H9 (cell line): ENCODE data around the gene EDEM1. TPM values are rescaled to one million over a fixed set of nuclear protein-coding genes. Genes with fewer than 3 reads are reported as not detected.

Source experiments
- DNase-seq: peaks from one replicate; pipeline ENCODE4 v3.0.0-alpha.2; 2017
- H2AFZ ChIP-seq: one replicate; pipeline ENCODE4 v1.6.1; 2013; ENCODE audit warnings: mild to moderate bottlenecking, low read length, control low read depth, moderate library complexity
- H2AK5ac ChIP-seq: 2 replicates; pipeline ENCODE4 v1.6.1; 2013; ENCODE audit warnings: low read length, control low read depth, mixed read lengths; ENCODE audit not compliant: insufficient read length
- H2BK120ac ChIP-seq: one replicate; pipeline ENCODE4 v1.6.1; 2013; ENCODE audit warnings: low read depth, mild to moderate bottlenecking, low read length, control low read depth, inconsistent platforms; ENCODE audit not compliant: poor library complexity, severe bottlenecking
- H2BK12ac ChIP-seq: 2 replicates; pipeline ENCODE4 v1.6.1; 2013; ENCODE audit warnings: low read length, control low read depth, mixed read lengths, low read depth; ENCODE audit not compliant: insufficient read length
- H2BK15ac ChIP-seq: 2 replicates; pipeline ENCODE4 v1.6.1; 2013; ENCODE audit warnings: low read depth, low read length, control low read depth
- H2BK20ac ChIP-seq: one replicate; pipeline ENCODE4 v1.6.1; 2013; ENCODE audit warnings: low read depth, mild to moderate bottlenecking, low read length, control low read depth, inconsistent platforms; ENCODE audit not compliant: poor library complexity, severe bottlenecking
- H2BK5ac ChIP-seq: 2 replicates; pipeline ENCODE4 v1.6.1; 2013; ENCODE audit warnings: low read length, control low read depth, mixed read lengths; ENCODE audit not compliant: insufficient read length
- H3K14ac ChIP-seq: 2 replicates; pipeline ENCODE4 v1.6.1; 2013; ENCODE audit warnings: low read length, control low read depth; ENCODE audit not compliant: insufficient read depth
- H3K18ac ChIP-seq: 2 replicates; pipeline ENCODE4 v1.6.1; 2013; ENCODE audit warnings: low read depth, mild to moderate bottlenecking, mixed read lengths, low read length, control low read depth; ENCODE audit not compliant: insufficient read length
- H3K23ac ChIP-seq: 2 replicates; pipeline ENCODE4 v1.6.1; 2013; ENCODE audit warnings: low read length, control low read depth, mixed read lengths, low read depth; ENCODE audit not compliant: insufficient read length
- H3K23me2 ChIP-seq: 2 replicates; pipeline ENCODE4 v1.6.1; 2013; ENCODE audit warnings: low read depth, mild to moderate bottlenecking, mixed read lengths, low read length, control low read depth; ENCODE audit not compliant: insufficient read length, poor library complexity, severe bottlenecking
- H3K27ac ChIP-seq: 2 replicates; pipeline ENCODE4 v1.5.1; 2013; ENCODE audit warnings: low read length, control low read depth, mixed read lengths, low read depth; ENCODE audit not compliant: insufficient read length
- H3K27me3 ChIP-seq: 2 replicates; pipeline ENCODE4 v1.6.1; 2013; ENCODE audit warnings: low read length, control low read depth, inconsistent platforms; ENCODE audit not compliant: insufficient read depth
- H3K4ac ChIP-seq: 2 replicates; pipeline ENCODE4 v1.6.1; 2013; ENCODE audit warnings: low read depth, mild to moderate bottlenecking, control low read depth, inconsistent platforms, low read length, moderate library complexity
- H3K4me1 ChIP-seq: 2 replicates; pipeline ENCODE4 v1.6.1; 2013; ENCODE audit warnings: low read length, control low read depth, inconsistent platforms; ENCODE audit not compliant: insufficient read depth
- H3K4me2 ChIP-seq: 2 replicates; pipeline ENCODE4 v1.6.1; 2013; ENCODE audit warnings: low read length, control low read depth, mixed read lengths; ENCODE audit not compliant: insufficient read length, insufficient read depth
- H3K56ac ChIP-seq: 2 replicates; pipeline ENCODE4 v1.6.1; 2013; ENCODE audit warnings: low read depth, mild to moderate bottlenecking, mixed read lengths, low read length, control low read depth; ENCODE audit not compliant: insufficient read length
- H3K79me1 ChIP-seq: 2 replicates; pipeline ENCODE4 v1.6.1; 2013; ENCODE audit warnings: low read depth, mild to moderate bottlenecking, moderate library complexity, low read length, control low read depth, inconsistent platforms; ENCODE audit not compliant: insufficient read depth, poor library complexity, severe bottlenecking
- H3K79me2 ChIP-seq: 2 replicates; pipeline ENCODE4 v1.6.1; 2013; ENCODE audit warnings: low read length, control low read depth, inconsistent platforms; ENCODE audit not compliant: insufficient read depth
- H3K9ac ChIP-seq: 2 replicates; pipeline ENCODE4 v1.6.1; 2013; ENCODE audit warnings: low read length, control low read depth, mixed read lengths; ENCODE audit not compliant: insufficient read length; ENCODE audit errors: extremely low read depth
- H3K9me3 ChIP-seq: one replicate; pipeline ENCODE4 v1.6.1; 2013; ENCODE audit warnings: low read depth, low read length, inconsistent platforms; ENCODE audit not compliant: control insufficient read depth
- H3T11ph ChIP-seq: one replicate; pipeline ENCODE4 v1.6.1; 2013; ENCODE audit warnings: mild to moderate bottlenecking, low read length, control low read depth, inconsistent platforms
- H4K20me1 ChIP-seq: one replicate; pipeline ENCODE4 v1.6.1; 2013; ENCODE audit not compliant: control insufficient read depth, insufficient read length, insufficient read depth
- H4K5ac ChIP-seq: 2 replicates; pipeline ENCODE4 v1.6.1; 2013; ENCODE audit warnings: low read depth, mild to moderate bottlenecking, mixed read lengths, low read length, control low read depth; ENCODE audit not compliant: insufficient read length
- H4K8ac ChIP-seq: replicated peaks from 2 replicates; pipeline ENCODE4 v1.6.1; 2013; ENCODE audit warnings: low read length, control low read depth, mixed read lengths, low read depth; ENCODE audit not compliant: insufficient read length
- H4K91ac ChIP-seq: 2 replicates; pipeline ENCODE4 v1.6.1; 2013; ENCODE audit warnings: low read depth, mild to moderate bottlenecking, moderate library complexity, mixed read lengths, low read length, control low read depth; ENCODE audit not compliant: insufficient read length
- H3K27ac Mint-ChIP-seq, 3 experiments: 2 replicates in 2 of 3; 3 replicates in 1 of 3; pipeline ENCODE4 v1.8.0; 2020 to 2021; ENCODE audit warnings: mixed read lengths in 3 of 3, mild to moderate bottlenecking in 1 of 3, moderate library complexity in 1 of 3
- H3K27me3 Mint-ChIP-seq: 2 replicates; pipeline ENCODE4 v1.8.0; 2021; ENCODE audit warnings: low read depth, mild to moderate bottlenecking, moderate library complexity, mixed read lengths
- H3K36me3 Mint-ChIP-seq, 3 experiments: 2 replicates in 2 of 3; 3 replicates in 1 of 3; pipeline ENCODE4 v1.8.0; 2020 to 2021; ENCODE audit warnings: low read depth in 3 of 3, mixed read lengths in 3 of 3; ENCODE audit not compliant: insufficient read depth in 1 of 3
- H3K4me1 Mint-ChIP-seq, 2 experiments: 2 replicates each; pipeline ENCODE4 v1.8.0; 2020; ENCODE audit warnings: mixed read lengths in 2 of 2
- H3K4me3 Mint-ChIP-seq, 2 experiments: 2 replicates in 1 of 2; 3 replicates in 1 of 2; pipeline ENCODE4 v1.8.0; 2020 to 2021; ENCODE audit warnings: mild to moderate bottlenecking in 2 of 2, mixed read lengths in 2 of 2, moderate library complexity in 1 of 2
- H3K9me3 Mint-ChIP-seq, 2 experiments: 2 replicates in 1 of 2; 3 replicates in 1 of 2; pipeline ENCODE4 v1.8.0; 2020; ENCODE audit warnings: mild to moderate bottlenecking in 2 of 2, mixed read lengths in 2 of 2, moderate library complexity in 1 of 2
- WGBS: extraction: QIAGEN DNeasy Blood & Tissue Kit; methylation state at CpG from one replicate; pipeline ENCODE4 v1.1.7; 2013; ENCODE audit warnings: missing lambda C conversion rate, low lambda C conversion rate, mixed read lengths; ENCODE audit not compliant: insufficient read length; ENCODE audit errors: extremely low coverage; 5-methylcytosine and 5-hydroxymethylcytosine counted together
- total RNA-seq: library from RNA; stranded (reverse); gene quantifications from 2 replicates; pipeline ENCODE4 v1.2.1, GENCODE V29; 2021
- TF ChIP-seq, protein P1 (sequence below): fragments of 200-600 bp; sonication (generic); conservative IDR thresholded peaks from 3 replicates; pipeline ENCODE4 v1.8.0; 2021; ENCODE audit warnings: antibody characterized with exemption, mild to moderate bottlenecking

EDEM1 gene
- total RNA-seq, 1 experiment from 2014 or later: 11.7 TPM

DNA sequence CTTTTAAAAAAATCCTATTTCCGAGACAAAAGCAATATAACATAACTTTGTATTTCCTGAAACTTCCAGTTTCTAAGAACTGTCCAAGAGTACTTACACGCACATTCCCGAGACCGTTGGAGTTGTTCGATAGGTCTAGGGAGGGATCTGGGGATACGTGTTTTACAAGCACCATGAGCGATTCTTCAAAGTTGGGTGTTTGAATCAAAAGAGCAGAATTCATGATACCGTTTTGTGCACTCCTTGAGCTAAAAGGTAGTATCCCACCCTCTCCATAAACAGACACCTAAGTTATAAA is 700 bp upstream of the EDEM1 start:
- Mint-ChIP-seq H3K4me3 (peak overlapping the region; percentile 88 to 90), H3K9me3 (no peaks in the 10 kb centered on the region), H3K27me3 (peaks cover 5% of the 10 kb centered on the region), H3K36me3 (peaks cover 5 to 8% (median 6%) of the 10 kb centered on the region in 3 experiments; a peak in 6 of 7 replicates), H3K27ac (no peak overlapping the region), H3K4me1 (peaks cover 25 to 37% of the 10 kb centered on the region in 2 experiments)
- Histone ChIP-seq H3K4ac (no peak overlapping the region), H3K27ac (no peak overlapping the region), H3K14ac (no peak overlapping the region), H2BK20ac (no peak overlapping the region), H2AK5ac (no peak overlapping the region), H3K23me2 (peaks cover 10% of the 10 kb centered on the region), H3T11ph (no peak overlapping the region), H3K23ac (no peak overlapping the region), H3K27me3 (no peaks in the 10 kb centered on the region), H3K4me2 (peak overlapping the region; percentile 96), H4K5ac (no peak overlapping the region), H2AFZ (peak overlapping the region; percentile 54), H3K79me1 (no peaks in the 10 kb centered on the region), H3K79me2 (peaks cover 7% of the 10 kb centered on the region; the same call in 1 of the 2 replicates), H3K9ac (peak overlapping the region; percentile 76), H3K9me3 (no peaks in the 10 kb centered on the region), H2BK12ac (no peak overlapping the region), H3K18ac (no peak overlapping the region), H2BK5ac (no peak overlapping the region), H3K56ac (no peak overlapping the region), H4K20me1 (no peaks in the 10 kb centered on the region), H2BK15ac (no peak overlapping the region), H4K91ac (no peak overlapping the region), H2BK120ac (no peak overlapping the region), H3K4me1 (0 out of 2 replicates have a peak, but pooled peaks cover 6% of the 10 kb centered on the region), H4K8ac (no peak overlapping the region)
- TF ChIP-seq, protein P1, sequence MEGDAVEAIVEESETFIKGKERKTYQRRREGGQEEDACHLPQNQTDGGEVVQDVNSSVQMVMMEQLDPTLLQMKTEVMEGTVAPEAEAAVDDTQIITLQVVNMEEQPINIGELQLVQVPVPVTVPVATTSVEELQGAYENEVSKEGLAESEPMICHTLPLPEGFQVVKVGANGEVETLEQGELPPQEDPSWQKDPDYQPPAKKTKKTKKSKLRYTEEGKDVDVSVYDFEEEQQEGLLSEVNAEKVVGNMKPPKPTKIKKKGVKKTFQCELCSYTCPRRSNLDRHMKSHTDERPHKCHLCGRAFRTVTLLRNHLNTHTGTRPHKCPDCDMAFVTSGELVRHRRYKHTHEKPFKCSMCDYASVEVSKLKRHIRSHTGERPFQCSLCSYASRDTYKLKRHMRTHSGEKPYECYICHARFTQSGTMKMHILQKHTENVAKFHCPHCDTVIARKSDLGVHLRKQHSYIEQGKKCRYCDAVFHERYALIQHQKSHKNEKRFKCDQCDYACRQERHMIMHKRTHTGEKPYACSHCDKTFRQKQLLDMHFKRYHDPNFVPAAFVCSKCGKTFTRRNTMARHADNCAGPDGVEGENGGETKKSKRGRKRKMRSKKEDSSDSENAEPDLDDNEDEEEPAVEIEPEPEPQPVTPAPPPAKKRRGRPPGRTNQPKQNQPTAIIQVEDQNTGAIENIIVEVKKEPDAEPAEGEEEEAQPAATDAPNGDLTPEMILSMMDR: no peak
- no peak for DNase-seq
- no CpG with 5 or more reads among the region's 8 CpGs for WGBS
